ENCODE data around the gene MNS1.

MNS1 gene

GRCh38 chr15:56454836-56455235 is 10.1 kb downstream of the MNS1 start:
- Histone ChIP-seq H3K4me3 (ENCODE audit: low read length) (no peak overlapping the region), H3K27me3 (ENCODE audit: control insufficient read depth, low read length) (no peaks in the 10 kb centered on the region), H3K36me3 (ENCODE audit: control insufficient read depth, low read length) (peaks cover 10% of the 10 kb centered on the region), H4K20me1 (ENCODE audit: control insufficient read depth, insufficient read depth, low read depth, low read length) (no peaks in the 10 kb centered on the region), H3K27ac (ENCODE audit: low read depth, low read length) (no peak overlapping the region), H3F3A (ENCODE audit: control insufficient read depth, insufficient read depth) (no peaks in the 10 kb centered on the region), H3K79me2 (ENCODE audit: control insufficient read depth, low read length) (no peaks in the 10 kb centered on the region), H3K4me2 (ENCODE audit: low read length) (no peak overlapping the region), H3K4me1 (ENCODE audit: control insufficient read depth, low read length) (no peaks in the 10 kb centered on the region), H3K9me3 (ENCODE audit: control insufficient read depth, insufficient read depth, low read length) (no peaks in the 10 kb centered on the region), H3K9me2 (replicated peaks; ENCODE audit: control insufficient read depth, low read length) (no peaks in the 10 kb centered on the region)
- TF ChIP-seq EZH2phosphoT487 (IDR thresholded peaks at IDR 0.05; ENCODE audit: borderline replicate concordance, low read length) (no peak), CTCF (IDR thresholded peaks at IDR 0.05; ENCODE audit: low read depth, low read length, poor library complexity, severe bottlenecking) (no peak)

- Histone ChIP-seq H4K20me1 (ENCODE audit: control insufficient read depth, insufficient read depth, low read depth, low read length) (no peaks in the 10 kb centered on the region), H3K4me1 (ENCODE audit: control insufficient read depth, low read length) (no peaks in the 10 kb centered on the region), H3K79me2 (ENCODE audit: control insufficient read depth, low read length) (no peaks in the 10 kb centered on the region), H3K9me3 (ENCODE audit: control insufficient read depth, insufficient read depth, low read length) (no peaks in the 10 kb centered on the region), H3K27me3 (ENCODE audit: control insufficient read depth, low read length) (no peaks in the 10 kb centered on the region), H3K27ac (ENCODE audit: low read depth, low read length) (no peak overlapping the region), H3F3A (ENCODE audit: control insufficient read depth, insufficient read depth) (peaks cover 3% of the 10 kb centered on the region), H3K36me3 (ENCODE audit: control insufficient read depth, low read length) (peaks cover 12% of the 10 kb centered on the region), H3K4me3 (ENCODE audit: low read length) (no peak overlapping the region), H3K4me2 (ENCODE audit: low read length) (no peak overlapping the region), H3K9me2 (replicated peaks; ENCODE audit: control insufficient read depth, low read length) (no peaks in the 10 kb centered on the region)
- TF ChIP-seq EZH2phosphoT487 (IDR thresholded peaks at IDR 0.05; ENCODE audit: borderline replicate concordance, low read length) (no peak), CTCF (IDR thresholded peaks at IDR 0.05; ENCODE audit: low read depth, low read length, poor library complexity, severe bottlenecking) (no peak)
Observed at GRCh38 chr15:56445746-56446145, 19.2 kb downstream of the MNS1 start.

- Histone ChIP-seq H3K9me2 (replicated peaks; ENCODE audit: control insufficient read depth, low read length) (no peaks in the 10 kb centered on the region), H3K4me1 (ENCODE audit: control insufficient read depth, low read length) (no peaks in the 10 kb centered on the region), H3F3A (ENCODE audit: control insufficient read depth, insufficient read depth) (peaks cover 3% of the 10 kb centered on the region), H3K27me3 (ENCODE audit: control insufficient read depth, low read length) (no peaks in the 10 kb centered on the region), H3K9me3 (ENCODE audit: control insufficient read depth, insufficient read depth, low read length) (no peaks in the 10 kb centered on the region), H3K4me3 (ENCODE audit: low read length) (no peak overlapping the region), H3K4me2 (ENCODE audit: low read length) (no peak overlapping the region), H4K20me1 (ENCODE audit: control insufficient read depth, insufficient read depth, low read depth, low read length) (no peaks in the 10 kb centered on the region), H3K79me2 (ENCODE audit: control insufficient read depth, low read length) (no peaks in the 10 kb centered on the region), H3K27ac (ENCODE audit: low read depth, low read length) (no peak overlapping the region), H3K36me3 (ENCODE audit: control insufficient read depth, low read length) (peaks cover 12% of the 10 kb centered on the region)
- TF ChIP-seq CTCF (IDR thresholded peaks at IDR 0.05; ENCODE audit: low read depth, low read length, poor library complexity, severe bottlenecking) (no peak), EZH2phosphoT487 (IDR thresholded peaks at IDR 0.05; ENCODE audit: borderline replicate concordance, low read length) (no peak)
Observed at GRCh38 chr15:56442354-56442753, 22.6 kb downstream of the MNS1 start.
